ENCODE data around the gene POTED.
"Not testable (repeated sequence)": the region's sequence is repeated elsewhere in the genome, so short reads cannot be mapped to it uniquely, and the experiment has no call there.

Gene POTED

GRCh38 chr21:13609477-13609876 lies at the start of gene POTED:
TSS of gene POTED (plus strand) at chr21:13609777. CDS start at chr21:13610229, 452 bp downstream.
- not testable (repeated sequence) for DNase-seq (ENCODE audit: extremely low read depth, insufficient read length); H3K4me3 ChIP-seq (replicated peaks; ENCODE audit: low read depth, low read length); H3K27me3 ChIP-seq (replicated peaks; ENCODE audit: control insufficient read depth, insufficient read depth, low read length); H3K36me3 ChIP-seq (ENCODE audit: control insufficient read depth, insufficient read depth, low read length)

GRCh38 chr21:13650101-13650500 lies 40.5 kb downstream of the POTED start:
- H3K36me3 ChIP-seq (ENCODE audit: control insufficient read depth, insufficient read depth, low read length); H3K27me3 ChIP-seq (replicated peaks; ENCODE audit: control insufficient read depth, insufficient read depth, low read length); DNase-seq (ENCODE audit: extremely low read depth, insufficient read length); H3K4me3 ChIP-seq (replicated peaks; ENCODE audit: low read depth, low read length): not testable (repeated sequence)

- not testable (repeated sequence) for DNase-seq (ENCODE audit: extremely low read depth, insufficient read length); H3K4me3 ChIP-seq (replicated peaks; ENCODE audit: low read depth, low read length); H3K27me3 ChIP-seq (replicated peaks; ENCODE audit: control insufficient read depth, insufficient read depth, low read length); H3K36me3 ChIP-seq (ENCODE audit: control insufficient read depth, insufficient read depth, low read length)
Observed at GRCh38 chr21:13651746-13652145, 42.2 kb downstream of the POTED start.

All from GM06990 (cell line).